Femur (tissue), 1 donor: Measurements from ENCODE around the gene COL6A1.
"Not testable (repeated sequence)": the region's sequence is repeated elsewhere in the genome, so short reads cannot be mapped to it uniquely, and the experiment has no call there.

Experiments
- DNase-seq: peaks from one replicate; pipeline ENCODE4 v3.0.0-alpha.2; 2017

The COL6A1 gene

GRCh38 chr21:46029186-46029924 lies 47.8 kb downstream of the COL6A1 start:
- DNase-seq, result no peak

- no peak for DNase-seq
These were observed 49.9 kb downstream of the COL6A1 start for GRCh38 chr21:46031484-46031883.

GRCh38 chr21:46032100-46032499 lies 50.5 kb downstream of the COL6A1 start:
- DNase-seq, result no peak

- DNase-seq, result no peak
These were observed 52.1 kb downstream of the COL6A1 start for GRCh38 chr21:46033410-46034400.

GRCh38 chr21:46035809-46036695 lies 54.5 kb downstream of the COL6A1 start:
- peak; percentile 87 for DNase-seq

- no peak for DNase-seq
These were observed 55.2 kb downstream of the COL6A1 start for GRCh38 chr21:46036696-46037330.

GRCh38 chr21:46037331-46038325 lies 56.1 kb downstream of the COL6A1 start:
- no peak for DNase-seq

GRCh38 chr21:46038341-46038829 lies 56.8 kb downstream of the COL6A1 start:
- no peak for DNase-seq

GRCh38 chr21:46038871-46039397 lies 57.4 kb downstream of the COL6A1 start:
- DNase-seq, result peak; percentile 81

- no peak for DNase-seq
These were observed 58.5 kb downstream of the COL6A1 start for GRCh38 chr21:46039891-46040660.

GRCh38 chr21:46040707-46041106 lies 59.1 kb downstream of the COL6A1 start:
- no peak for DNase-seq

GRCh38 chr21:46041183-46041582 lies 59.6 kb downstream of the COL6A1 start:
- DNase-seq, result peak; percentile 13

GRCh38 chr21:46045154-46045553 lies 63.6 kb downstream of the COL6A1 start:
- DNase-seq, result no peak

- peak; percentile 11 for DNase-seq
These were observed 64.9 kb downstream of the COL6A1 start for GRCh38 chr21:46046471-46046870.

- DNase-seq, result not testable (repeated sequence)
These were observed 65.3 kb downstream of the COL6A1 start for GRCh38 chr21:46046906-46047305.

GRCh38 chr21:46048926-46049889 lies 67.6 kb downstream of the COL6A1 start:
- peak; percentile 95 for DNase-seq

- no peak for DNase-seq
These were observed 68.5 kb downstream of the COL6A1 start for GRCh38 chr21:46049890-46050667.
